Stimulated activated CD8-positive, alpha-beta memory T cell treated with anti-CD3 and anti-CD28 coated beads, Interleukin-15, amount 100 ng/mL, for 48 hours (primary cell): Measurements from ENCODE around the gene KIF15.
"Not testable (repeated sequence)": the region's sequence is repeated elsewhere in the genome, so short reads cannot be mapped to it uniquely, and the experiment has no call there.

Experiments
- DNase-seq, 2 donors: peaks; one replicate each; pipeline ENCODE4 v3.0.0-alpha.2; 2020; ENCODE audit warnings: low read depth in 2 of 2

Gene KIF15

DNA sequence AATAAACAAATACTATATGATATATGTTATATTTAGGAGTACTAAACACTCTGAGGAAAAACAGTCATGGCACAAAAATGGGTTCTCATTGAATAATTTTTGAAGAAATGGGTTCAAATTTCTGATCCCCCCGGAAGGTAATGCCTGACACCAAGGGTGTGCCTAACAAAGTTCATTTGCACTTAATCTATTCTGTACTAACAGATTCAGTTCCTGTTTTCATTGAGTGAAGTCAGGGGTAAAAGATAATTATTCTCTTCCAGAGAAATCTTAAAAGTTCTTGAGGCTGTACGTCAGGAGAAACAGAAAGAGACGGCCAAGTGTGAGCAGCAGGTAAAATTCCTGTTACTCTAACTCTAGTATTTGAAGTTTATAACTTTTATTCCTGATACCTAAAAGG is 65.6 kb downstream of the KIF15 start:
- DNase-seq = no peak

DNA sequence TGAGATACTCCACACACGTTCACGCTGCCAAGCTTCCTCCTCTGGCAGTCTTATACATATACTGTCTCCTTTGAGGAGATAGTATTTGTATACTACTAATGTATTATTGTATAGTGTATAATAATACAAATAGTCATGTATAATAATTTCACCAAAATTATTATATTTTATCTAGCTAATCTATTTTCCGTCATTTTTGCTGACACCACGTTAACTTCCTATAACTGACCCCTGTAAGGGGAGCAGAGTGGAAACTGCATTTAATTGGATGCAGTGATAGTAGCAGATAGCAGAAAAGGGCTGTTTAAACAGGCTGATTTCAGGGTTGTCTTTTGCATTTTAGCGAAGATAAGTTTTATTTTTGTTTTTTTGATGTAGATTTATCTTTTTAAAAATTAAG is 69.6 kb downstream of the KIF15 start:
- no peak for DNase-seq

DNA sequence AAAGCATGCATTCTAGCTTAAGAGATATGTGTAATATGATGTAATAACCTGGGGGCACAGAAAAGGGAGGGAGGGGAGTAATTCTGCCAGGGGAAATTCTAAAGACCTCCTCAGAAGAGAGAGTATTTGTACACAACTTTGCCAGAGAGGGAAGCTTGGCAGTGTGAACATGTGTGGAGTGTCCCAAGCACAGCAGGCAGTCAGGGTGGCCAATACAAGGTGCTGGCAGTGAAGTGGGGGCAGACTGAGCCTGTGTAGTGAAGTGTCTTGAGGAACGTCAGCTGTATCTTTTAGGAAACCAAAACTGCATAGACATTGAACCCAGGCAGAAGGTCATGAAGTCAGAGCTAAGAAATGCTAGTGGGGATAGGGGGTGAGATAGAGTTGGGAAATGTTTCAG is 70.4 kb downstream of the KIF15 start:
- no peak for DNase-seq

DNA sequence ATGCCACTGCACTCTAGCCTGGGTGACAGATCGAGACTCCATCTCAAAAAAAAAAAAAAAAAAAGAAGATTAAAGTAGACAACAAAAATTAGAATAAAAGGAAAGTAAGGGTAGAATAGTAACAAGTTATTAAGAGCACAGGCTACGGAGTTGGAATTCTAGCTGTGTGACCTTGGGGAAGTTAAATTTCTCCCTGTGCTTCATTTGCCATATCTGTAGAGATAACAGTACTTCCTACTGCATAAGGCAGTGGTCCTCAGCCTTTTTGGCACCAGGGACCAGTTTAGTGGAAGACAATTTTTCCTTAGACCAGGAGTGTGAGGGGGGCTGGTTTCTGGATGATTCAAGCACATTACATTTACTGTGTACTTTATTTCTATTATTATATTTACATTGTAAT is 71.4 kb downstream of the KIF15 start:
- DNase-seq = no peak

DNA sequence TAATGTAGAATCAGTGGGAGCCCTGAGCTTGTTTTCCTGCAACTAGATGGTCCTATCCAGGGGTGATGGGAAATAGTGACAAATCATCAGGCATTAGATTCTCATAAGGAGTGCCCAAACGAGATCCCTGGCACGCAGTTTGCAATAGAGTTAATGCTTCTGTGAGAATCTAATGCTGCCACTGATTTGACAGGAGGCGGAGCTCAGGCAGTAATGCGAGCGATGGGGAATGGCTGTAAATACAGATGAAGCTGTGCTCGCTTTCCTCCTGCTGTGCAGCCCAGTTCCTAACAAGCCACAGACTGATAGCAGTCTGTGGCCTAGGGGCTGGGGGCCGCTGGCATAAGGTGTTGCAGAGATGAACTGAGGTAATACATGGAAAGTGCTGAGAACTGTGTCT is 71.8 kb downstream of the KIF15 start:
- DNase-seq = no peak

DNA sequence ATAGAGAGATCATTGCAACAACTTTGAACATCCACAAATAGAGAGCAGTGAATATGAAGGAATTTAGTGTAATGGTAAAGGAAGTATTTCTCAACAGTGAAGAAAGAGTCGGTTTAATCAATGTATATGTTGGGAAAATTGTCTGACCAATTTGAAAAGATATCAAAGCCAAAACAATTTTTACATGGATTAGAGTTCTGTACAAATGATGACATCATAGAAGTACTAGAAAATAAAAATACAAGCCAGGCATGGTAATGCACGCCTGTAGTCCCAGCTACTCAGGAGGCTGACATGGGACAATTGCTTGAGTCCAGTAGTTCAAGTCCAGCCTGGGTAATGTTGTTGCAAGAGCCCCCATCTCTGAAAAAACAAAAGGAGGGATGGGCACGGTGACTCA is 74.1 kb downstream of the KIF15 start:
- no peak for DNase-seq

DNA sequence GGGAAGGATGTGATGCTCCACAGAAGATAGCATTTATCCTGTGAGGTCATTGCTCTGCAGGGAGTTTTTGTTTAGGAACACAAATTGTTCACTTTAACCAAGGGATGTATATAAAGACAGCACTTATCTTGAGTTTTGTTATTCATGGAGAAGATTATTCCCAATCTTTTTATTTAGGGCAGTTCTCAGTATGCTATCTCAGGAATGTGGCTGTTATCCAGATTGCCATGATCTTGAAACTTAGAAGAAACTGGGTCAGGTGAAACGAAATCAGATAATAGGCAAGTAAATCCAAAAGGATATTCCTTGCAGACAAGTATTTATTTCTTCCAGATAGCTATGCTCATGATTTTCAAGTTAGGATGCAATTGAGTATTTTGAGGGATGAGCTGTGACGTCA is 80.8 kb downstream of the KIF15 start:
- DNase-seq = no peak

DNA sequence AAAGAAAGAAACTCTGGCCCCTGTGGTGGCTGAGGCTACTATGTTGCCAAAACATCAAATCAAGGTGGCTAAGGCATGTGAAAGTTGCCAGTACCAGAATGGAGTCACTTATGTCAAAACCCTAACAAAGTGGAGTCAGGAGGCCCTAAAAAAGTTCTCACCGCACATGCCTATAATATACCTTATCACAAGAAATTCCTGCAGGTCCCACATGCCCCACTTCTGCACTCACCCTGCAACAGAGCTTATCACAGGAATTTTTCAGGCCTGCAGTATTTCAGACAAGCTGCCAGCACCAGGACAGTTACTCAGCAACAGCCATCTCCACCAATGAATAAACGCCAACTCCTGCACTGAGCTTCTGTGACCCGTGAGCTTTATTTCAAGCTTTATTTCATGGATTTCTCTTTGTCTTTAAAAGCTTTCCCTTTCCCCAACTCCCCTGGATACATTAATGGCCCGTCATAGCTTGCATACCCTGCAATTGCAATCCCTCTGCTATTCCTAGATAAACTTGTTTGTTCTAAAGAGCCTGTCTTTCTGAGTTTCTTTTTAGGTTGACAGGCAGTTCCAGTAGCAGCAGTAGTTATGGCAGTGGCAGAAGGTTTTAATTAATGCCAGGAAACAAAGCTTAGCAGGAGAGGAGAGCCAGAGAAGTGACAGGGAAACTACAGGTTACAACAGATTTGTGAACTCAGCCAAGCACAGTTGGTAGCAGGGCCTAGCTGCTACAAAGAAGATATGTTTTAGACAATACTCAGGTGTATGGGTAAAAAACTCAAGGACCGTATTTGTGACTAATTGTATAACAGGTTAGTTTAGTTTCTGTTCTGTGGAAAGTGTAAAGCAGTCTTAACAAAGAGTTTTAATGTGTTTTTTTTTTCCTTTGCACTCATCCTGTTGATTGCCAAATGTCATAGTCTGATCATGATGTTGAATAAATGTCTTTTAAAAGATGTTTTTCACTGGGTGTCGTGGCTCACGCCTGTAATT is 84.2 kb downstream of the KIF15 start:
- no peak for DNase-seq

DNA sequence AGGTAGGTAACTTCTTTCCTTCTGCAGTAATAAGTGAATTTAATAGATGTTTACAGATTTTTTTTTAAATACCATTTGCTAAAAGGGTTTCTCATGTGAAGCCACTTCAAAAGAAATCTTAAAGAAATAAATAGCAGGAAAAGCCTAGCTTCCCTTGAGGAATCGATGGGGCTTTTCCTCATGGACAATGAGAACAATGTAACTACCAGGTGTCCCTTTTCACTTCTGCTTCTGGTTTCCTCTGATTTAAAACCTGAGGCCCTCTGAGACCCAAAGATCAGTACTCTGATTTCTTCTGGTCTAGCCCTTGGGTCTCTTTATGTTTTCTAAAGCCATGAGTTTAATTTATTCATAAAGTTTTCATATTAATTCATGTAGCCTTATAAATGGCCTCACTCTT is 87.0 kb downstream of the KIF15 start:
- no peak for DNase-seq

DNA sequence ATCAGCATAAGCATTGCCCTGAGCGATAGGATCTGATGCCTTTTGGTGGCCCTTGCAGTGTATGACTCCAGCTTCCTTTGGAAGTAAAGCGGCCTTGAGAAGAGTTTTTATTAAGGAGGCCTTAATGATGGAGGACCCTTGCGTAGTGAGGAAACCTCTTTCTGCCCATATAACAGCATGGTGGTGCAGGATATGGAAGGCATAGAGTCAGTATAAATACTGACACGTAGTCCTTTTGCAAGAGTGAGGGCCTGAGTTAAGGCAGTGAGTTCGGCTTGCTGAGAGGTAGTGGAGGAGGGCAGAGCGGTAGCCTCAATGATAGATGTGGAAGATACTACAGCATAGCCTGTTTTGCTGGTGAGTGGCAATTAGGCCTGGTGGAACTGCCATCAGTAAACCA is 95.1 kb downstream of the KIF15 start:
- not testable (repeated sequence) for DNase-seq

DNA sequence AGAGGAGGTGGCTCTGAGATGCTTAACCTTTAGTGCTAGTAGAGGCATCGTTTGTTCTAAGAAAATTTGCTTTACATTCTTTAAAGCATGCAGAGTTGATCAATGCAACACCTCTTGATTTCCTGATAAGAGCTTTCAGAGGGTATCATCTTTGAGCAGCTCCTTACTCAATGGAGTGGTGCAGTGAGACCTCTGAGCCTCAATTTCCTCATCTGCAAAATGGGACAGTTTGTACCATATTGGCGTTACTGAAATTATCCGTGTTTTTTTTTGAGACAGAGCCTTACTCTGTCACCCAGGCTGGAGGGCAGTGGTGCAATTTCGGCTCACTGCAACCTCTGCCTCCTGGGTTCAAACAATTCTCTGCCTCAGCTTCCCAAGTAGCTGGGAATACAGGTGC is 98.5 kb downstream of the KIF15 start:
- no peak for DNase-seq

DNA sequence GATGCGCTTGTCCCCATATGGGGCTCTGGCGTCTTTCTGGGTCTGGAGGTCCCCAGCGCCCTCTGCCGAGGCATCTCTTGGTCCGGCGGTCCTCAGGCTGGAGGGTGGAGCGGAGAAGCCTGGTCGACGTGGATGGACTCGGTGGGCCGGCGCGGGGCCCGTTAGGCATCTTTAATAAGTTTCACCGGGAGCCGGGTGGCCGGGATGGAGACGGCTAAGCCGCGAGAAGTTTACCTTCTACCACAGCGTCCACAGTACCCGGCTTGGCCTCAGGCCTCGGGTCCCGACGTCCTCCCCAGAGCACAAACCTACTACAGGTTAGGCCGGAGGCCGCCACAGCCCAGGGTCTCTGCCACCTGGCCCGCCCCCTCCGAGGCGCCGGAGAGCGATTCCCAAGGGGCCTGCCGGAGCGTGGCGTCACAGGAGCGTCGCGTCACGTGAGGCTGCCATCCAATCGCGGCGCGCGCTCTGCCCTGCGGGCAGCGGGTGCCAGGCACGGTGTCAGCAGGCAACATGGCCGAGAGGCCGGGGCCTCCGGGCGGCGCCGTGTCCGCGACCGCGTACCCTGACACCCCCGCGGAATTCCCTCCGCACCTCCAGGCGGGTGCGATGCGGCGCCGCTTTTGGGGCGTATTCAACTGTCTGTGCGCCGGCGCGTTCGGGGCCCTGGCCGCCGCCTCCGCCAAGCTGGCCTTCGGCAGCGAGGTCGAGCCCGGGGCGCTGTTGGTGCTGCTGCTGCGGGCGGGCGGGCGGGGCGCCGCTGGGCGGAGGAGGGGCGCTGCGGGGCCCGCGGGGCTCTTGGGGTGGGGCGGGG is 100.0 kb downstream of the KIF15 start, which contains the start of gene TMEM42:
Gene TMEM42, plus strand, starts transcription at position 501 of the 814 bp plus-strand sequence. Its CDS starts 13 bp downstream, at position 514.
- DNase-seq = peak; percentile 78 to 81

DNA sequence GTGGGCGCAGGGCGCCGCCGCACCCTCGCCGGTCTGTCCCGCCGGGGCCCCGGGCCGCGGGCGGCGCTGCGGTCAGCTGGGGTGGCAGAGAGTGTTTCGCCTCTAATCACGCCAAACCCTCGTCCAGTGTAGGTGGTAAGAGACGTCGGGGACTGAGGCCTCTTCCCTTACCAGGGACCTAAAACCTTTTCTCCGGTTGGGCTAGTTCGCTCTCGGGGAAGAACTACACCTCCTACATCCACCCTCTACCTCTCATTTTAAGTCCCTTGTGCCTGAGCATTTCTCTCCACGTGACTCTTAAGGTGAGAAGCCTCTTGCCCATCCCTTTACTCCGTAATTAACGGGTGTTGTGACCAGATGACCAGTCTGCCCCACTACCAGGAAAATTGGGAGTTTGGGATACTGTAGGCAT is 100.6 kb downstream of the KIF15 start:
- DNase-seq = no peak

DNA sequence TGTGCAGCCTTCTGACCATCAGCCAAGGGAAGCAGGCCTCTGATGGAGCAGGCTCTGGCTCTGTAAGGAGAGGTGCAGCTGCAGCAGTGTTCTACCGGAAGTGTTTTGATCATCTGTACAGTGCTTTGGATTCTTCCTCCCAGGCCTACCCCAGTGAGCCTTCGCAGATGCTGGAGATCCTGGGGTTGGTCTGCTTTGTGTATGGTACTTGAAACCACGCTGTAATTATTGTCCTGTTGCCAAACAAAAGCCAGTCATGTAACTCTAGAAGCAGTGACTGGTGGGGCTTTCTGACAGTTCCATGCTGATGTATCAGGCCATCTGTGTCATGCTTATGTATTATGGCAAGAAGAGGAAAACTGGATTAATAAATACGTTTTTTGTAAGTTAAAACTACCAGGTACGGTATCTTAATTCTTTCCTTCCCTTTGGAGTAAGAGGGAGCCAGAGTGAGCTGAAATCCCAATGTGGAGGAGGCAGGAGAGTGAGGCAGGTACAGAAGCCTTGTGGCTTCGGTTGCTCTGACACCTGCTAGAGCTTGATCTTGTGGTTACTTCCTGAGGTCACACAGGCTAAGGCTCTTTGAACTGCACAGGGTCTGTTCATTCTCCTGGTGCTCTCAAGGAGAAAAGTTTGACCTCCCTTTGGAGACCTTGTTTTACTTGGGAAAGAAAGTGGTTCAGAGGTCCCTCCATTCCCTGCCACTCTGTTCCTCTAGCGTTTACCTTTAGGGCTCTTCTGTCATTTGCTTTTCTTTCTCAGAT is 103.9 kb downstream of the KIF15 start:
- no peak for DNase-seq

DNA sequence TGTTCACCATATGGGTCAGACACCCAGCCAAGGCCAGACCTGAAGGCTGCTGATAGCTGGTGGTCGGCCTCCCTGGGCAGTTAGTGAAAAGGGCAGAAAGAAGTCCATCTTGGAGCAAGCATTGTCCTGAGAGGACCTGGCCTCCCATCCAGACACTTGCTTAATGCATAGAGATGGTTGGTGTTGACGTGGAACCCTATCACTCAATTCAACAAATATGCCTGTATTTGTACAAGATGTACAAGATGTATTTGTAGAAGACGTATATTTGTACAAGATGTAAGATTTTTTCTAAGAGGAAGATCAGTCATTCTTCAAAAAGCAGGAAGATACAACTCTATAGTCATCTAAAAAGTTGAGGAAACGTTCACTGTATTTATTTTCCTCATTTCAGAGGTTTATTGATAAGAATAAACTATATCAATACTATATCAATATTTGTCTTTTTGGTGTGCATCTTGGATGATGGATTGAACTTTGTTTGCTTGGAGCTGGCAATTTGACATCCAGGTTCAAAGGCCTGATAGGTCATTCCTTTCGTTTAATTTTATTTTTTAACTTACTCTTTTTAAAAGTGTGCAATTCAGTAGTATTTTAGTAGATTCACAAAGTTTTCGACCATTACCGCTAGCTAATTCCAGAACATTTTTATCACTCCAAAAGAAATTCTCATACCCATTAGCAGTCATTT is 106.0 kb downstream of the KIF15 start:
- no peak for DNase-seq

DNA sequence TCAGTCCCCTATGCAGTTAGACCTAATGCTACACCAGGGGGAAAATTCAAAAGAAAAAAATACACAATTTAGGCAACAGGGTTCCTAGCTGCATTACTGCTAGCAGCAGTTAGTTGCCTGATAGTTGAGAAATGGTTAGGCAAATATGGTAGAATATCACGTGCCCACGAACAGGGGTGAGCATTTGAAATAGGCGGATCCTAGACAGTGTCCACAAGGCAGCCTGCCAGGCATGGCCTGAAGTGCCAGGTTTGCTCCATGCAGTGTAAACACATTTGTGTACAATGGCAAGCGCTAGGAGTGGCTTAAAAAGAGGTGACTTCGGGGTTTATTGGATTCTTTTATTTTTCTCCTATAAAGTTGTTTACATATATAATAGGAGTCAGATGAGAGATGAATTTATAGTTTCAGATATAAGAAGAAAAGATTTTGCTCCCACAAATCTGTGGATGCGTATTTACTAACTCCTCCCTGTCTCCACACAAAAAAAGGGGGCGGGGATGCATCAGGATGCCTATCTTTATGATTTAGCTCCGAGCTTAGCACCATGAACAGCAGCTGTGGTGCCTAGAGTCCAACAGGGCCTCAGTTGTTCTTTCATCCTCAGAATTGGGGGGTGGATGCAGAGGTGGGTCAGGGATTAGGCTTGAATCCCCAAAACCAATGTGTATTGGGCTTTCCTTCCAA is 108.9 kb downstream of the KIF15 start:
- no peak for DNase-seq

DNA sequence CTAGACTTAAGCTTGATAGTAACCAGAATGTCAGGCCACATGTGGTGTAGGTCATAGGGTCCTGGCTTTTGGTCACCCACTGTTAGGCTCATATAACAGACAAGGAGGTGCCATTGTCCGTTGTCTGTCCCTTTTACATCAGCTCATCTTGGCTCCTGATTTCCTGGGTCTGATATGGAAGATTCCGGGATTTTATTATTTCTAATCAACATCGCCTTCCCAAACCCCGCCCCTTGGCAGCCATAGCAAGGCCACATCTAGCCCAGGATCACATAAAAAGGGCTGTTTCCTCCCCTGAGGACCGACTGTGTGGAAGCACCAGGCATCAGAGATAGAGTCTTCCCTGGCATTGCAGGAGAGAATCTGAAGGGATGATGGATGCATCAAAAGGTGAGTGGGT is 112.7 kb downstream of the KIF15 start, which contains the start of gene TGM4:
Gene TGM4, plus strand, starts transcription at position 301 of the 400 bp plus-strand sequence. Its CDS starts 71 bp downstream, at position 372.
- no peak for DNase-seq

DNA sequence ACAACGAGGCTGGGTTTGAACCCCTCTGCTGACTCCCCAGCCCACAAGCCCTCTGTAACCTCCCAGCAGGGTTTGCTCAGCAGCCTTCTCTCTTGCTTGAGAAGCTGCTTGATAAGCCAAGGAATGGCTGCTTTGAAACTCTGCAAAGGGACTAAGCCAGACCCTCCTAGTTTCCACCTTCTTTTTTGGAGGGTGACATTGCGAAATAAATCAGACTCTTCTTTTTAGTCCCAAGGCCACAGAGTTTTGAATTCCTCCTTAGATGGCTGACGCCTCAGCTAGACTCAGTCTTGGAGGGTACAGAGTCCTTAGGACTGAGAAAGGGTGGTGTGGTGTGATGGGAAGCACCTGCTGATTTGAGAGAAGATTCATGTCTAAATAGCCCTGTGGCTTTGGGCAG is 114.0 kb downstream of the KIF15 start:
- no peak for DNase-seq

DNA sequence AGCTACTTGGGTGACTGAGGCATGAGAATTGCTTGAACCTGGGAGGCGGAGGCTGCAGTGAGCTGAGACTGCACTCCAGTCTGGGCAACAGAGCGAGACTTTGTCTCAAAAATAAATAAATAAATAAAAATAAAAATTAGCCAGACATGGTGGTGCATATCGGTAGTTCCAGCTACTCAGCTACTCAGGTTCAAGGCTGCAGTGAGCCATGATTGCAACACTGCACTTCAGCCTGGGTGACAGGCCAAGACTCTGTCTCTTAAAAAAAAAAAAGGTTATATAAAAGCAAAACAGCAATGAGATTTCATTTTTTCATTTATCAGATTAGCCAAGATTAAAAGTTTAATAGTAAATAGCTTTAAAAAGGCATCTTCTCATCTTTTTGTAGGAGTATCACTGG is 115.7 kb downstream of the KIF15 start:
- no peak for DNase-seq

DNA sequence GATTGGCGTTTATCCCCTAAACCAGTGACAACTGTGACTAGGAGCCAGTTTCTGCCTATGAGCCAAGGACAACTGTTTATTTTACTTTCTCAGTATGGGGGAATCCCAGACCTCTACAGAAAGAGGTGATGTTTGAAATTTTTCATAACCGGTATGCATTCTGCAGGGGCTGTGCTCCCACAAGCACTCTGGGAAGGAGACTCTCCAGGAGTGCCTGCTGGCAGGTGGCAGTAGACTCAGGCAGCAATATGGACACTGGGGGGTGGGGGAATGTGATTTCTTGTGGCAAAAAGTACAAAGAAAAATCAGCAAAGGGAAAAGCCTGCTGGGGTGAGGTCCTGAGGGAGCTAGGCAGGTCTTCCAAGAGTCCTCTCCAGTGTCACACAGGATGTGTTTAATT is 118.7 kb downstream of the KIF15 start:
- no peak for DNase-seq
